HG03025 (cell line): Measurements from ENCODE around the gene IRX4.

Experiments
- ATAC-seq: cut with Tn5 transposase; IDR thresholded peaks from one replicate; pipeline ENCODE4 v1.9.1; 2021; ENCODE audit warnings: mild to moderate bottlenecking, moderate library complexity; ENCODE audit not compliant: unreplicated experiment, low FRiP score

IRX4 gene

DNA sequence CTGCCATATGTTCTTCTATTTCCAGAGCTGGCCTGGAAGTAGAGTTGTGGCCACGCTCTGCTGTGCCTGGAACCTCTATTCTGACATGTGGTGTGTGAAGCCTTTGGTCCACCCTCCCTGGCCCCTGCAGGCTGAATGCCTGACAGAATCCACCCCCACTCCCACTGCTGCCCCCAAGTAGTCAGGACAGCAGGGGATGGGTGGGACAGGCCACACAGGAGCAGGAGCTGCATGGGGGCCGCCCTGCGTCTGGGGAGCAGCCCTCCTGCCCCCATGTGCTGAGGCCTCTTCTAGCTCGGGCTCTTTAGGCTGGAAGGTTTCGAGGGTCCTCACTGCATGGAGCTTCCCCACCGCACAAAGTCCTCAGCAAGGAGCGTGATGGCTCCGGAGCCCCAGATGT is 32.6 kb upstream of the IRX4 start:
- no peak for ATAC-seq

DNA sequence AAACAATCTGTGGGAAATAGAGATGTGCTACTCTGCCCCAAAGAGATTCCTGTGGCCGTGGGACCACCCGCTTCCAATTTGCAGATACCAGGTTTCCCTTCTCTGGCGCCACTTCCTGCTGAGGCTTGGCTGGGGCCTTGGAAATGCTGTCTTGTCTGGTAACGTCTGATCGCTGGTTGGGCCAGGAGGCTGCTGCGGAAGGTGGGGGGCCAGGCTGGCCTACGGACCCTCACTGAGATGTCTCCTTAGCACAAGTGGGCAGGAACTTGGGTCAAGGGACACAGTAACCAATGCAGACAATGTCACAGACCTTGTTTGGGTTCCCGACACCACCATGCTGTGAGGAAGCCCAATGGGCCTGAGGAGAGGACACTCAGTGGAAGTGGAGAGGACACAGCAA is 31.7 kb upstream of the IRX4 start:
- ATAC-seq: no peak

DNA sequence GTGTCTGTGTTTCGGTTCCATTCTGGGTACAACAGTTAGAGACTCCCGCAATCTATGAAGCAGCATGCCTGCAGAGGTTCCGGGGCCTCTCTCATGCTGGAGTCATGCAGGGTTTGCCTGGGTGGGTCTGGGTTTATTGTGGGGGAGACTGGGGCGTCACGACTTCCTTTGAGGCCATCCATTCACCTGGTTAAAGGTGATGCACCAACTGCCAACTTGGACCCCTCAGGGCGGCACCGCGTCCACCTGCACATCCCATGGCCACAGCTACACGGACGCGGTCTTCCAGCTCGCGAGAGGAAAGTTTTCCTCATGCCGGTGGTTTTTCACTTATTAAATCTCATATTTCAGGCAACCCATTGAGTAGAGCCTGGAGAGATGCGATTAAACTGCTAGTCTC is 30.9 kb upstream of the IRX4 start:
- no peak for ATAC-seq

DNA sequence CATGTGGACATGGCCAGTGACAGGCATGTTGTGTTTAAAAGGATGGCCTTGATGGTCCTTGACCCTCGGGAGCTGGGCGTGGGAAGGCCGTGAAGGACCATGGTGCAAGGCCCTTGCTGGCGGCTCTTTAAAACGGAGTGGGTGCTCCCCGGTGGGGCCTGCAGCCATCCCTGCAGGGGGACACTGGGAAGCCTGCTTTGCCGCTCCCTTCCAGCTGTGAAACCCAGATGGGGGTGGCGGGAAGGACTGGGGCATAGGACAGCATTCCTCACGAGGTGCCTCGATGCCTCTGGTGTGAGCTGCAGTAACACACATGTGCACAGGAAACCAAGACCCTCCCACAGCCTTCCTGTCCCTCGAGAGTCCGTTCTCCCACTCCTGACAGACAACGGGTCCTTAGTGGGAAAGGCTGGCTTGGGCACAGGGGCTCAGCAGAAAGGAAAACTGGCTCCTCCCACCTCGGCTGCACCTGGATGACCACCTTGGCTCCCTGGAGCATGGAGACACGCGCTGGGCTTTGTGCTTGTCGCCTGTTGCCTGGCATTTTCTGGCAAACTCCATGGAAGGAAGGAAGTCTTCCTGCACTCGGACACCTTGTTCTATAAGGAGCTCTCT is 30.3 kb upstream of the IRX4 start:
- ATAC-seq: no peak

DNA sequence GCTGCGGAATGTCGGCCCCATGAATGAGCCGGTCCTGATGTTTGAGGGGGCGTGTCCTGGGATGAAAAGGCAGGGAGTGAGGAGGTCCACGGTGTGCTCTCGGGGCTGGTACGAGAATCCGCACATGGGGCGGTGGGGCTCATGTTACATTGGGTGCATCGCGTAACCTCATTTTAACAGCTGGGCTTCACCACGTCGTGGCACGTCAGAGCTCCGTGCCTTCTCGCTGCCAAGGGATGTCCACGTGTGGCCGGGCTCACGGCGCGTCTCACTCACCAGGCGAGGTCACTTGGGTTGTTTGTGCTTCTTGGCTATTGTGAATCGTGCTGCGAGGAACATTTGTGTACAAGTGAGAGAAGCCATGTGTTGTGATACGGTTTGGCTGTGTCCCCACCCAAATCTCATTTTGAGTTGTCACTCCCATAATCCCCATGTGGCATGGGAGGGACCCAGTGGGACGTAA is 29.1 kb upstream of the IRX4 start:
- ATAC-seq: no peak

DNA sequence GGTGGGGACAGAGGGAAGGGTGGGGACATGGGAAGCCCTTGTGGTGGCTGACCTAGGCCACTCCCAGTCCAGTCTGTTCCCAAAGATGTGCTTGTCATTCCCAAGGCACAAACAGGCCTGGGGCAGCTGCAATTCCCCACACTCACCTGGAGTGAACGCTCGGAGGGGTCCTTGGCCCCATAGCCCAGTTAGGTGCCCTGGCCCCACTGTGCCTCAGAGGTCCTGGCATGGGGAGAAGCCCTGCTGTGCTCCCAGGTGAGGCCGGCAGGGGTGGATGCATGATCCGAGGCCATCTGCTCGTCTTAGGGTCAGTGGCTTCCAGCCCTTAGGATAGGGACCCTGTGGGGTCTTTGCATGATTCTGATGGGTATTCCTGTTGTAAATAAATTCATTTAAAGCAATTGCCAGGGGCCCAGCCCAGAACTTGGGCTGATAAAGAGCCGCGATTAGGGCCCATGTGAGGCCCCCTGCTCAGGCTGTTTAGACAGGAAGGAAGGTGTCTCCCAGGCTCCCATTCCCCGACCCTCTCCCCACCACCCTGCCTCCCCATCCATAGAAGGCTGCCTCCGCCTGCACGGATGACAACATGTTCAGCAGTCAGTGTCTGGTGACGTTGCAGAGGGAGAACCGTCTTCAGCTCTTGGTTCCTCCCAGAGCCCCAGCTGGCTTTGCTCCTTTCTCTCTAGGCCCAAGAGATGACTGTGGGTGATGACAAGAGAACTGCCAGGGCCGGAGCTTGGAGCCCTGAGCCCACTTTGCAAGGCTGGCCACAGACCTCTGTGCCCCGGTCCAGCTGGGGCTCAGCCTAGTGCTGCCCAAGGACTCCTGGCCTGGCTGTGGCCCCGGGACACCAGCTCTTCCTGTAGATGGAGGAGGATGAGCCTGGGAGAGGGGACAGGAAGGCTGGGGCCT is 28.4 kb upstream of the IRX4 start:
- ATAC-seq: no peak

DNA sequence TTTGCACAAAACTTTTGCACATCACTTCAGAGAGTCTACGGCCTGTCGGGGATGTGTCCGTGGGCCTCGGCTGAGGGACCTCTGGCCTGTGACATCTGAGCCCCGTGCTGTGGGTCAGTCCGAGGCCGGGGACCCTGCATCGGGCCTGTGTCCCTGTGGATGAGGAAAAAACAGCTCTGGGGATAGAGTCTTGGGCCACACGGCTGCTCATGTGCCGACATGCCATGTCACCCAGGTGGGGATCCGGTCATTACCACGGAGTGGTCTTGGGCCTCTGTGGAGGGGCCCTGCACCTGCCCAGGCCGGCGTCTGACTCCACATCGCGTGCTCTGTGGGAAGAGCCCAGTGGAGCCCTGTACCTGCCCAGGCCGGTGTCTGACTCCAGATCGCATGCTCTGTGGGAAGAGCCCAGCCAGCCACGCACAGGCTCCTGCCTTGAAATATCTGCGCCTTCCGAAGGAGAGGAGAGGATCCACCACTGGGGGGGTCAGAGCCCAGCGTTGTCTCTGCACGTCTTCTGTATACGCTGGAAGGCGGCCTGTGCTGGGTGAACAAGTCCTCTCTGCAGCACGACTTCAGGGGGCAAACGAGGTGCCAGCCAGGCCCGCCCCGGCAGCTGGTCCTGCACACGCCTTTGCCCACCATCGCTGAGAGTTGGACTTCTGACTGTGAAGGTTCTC is 27.5 kb upstream of the IRX4 start:
- no peak for ATAC-seq

DNA sequence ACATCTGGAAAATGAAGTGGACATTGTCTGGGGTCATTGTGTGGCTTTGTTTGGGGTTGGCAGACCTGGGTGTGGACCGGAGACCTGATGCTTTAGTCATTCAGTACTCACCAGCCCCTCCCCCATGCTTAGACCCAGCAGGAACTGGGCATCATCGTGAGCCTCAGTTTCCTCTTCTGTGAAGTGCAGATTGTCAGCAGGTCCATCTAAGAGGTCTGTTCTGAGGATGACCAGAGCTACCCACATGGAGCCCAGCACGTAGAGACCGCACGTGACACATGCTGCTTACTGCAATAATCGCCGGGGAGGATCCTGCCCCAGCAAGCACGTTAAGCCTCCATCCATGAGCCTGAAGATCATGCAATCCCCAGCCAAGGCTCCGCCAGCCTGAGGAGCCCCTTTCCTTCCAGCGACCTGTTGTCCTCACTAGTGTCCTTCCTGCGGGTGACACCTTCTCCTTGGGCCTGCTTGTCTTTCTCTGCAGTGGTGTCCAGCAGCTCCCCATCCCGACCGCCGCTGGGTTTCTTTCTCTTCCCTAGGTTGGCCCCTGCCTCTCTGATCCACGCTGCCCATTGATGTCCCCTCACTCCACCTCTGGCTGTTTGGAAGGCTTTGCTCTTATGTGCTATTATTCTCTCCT is 26.7 kb upstream of the IRX4 start:
- ATAC-seq: no peak

DNA sequence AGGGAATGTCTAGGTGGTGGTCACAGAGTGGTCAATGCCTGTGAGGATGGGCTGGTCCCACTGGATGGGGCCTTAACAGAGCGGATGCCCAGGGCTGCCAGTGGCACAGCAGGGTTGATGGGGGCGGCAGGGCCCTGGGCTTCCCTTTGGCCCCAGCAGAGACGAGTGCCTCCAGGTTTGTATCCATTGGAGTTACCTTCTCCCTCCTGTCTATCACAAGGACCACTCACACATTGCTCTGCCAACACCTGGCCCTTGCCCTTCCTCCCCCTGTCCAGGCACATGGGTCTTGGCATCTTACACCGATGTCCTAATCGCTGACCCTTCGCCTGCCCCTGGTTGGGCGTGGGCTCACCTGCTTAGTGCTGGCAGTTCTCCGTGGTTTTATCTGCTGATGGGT is 26.2 kb upstream of the IRX4 start:
- no peak for ATAC-seq

DNA sequence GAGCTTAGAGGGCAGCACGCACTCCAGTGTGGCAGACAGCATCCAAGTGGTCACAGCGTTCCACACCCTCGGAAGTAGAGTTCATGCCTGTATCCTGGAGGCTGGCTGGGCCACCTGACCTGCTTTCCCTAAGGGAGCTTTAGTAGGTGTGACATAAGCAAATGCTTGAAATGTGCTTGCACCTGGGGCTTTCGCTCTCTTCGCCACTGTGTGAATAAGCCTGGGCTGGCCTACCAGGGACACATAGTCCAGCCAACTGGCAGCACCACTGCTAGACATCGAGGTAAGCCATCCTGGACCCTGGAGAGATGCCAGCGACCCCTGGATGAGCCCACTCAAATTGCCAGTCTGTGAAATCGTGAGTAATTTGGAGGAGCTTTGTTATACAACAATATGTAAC is 24.9 kb upstream of the IRX4 start:
- ATAC-seq: no peak

DNA sequence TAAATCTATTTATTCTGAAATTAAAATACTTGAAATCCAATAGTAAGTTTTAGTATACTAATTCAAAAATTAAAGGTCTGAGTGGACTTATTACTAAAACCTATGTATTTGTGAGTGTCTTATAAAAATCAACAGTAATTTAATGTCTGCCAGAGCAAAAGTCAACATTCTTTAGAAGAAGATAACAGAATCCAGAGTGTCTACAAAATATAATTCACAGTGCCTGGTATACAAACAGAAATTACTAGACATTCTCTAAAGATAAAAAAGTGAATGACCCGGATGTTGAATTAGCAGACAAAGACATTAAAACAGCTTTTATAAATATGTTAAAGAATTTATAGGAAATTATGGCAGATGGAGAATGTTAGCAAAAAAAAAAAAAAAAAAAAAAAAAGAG is 22.4 kb upstream of the IRX4 start:
- no peak for ATAC-seq

DNA sequence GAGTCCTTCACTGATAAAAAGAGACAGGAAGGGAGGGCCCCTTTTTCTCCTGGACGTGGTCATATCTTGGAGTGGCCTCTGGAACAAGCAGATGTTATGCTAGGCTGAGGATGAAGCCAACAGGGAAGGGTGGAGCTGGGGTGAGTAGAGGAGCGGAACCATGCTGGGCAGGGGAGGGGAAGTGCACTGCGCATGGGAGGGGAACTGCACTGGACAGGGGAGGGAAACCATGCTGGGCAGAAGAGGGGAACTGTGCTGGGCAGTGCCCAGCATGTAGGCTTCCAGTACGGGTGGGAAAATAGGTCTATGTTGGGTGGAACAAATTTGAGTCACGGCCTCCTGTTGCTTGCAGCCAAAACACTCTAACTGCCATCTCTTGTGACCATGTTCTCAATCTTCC is 19.3 kb upstream of the IRX4 start:
- no peak for ATAC-seq

DNA sequence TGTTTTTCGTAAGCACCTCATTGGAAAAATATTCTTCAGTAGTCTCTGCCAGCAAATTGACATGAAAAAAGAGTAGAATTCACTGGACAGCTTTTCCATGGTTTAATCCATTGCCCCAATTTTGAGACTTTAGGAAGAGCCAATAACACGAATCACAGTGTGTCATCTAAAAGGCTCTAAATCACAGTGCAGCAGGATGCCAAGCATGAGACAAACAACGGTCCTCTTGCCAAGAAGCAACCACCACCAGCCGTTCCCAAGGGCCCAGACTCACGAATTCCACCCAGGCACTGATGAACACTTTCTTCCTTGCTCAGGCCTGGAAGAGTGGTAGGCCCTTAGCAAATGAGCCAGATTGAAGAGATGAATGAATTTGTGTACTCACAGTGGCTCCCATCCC is 18.3 kb upstream of the IRX4 start:
- ATAC-seq: no peak

DNA sequence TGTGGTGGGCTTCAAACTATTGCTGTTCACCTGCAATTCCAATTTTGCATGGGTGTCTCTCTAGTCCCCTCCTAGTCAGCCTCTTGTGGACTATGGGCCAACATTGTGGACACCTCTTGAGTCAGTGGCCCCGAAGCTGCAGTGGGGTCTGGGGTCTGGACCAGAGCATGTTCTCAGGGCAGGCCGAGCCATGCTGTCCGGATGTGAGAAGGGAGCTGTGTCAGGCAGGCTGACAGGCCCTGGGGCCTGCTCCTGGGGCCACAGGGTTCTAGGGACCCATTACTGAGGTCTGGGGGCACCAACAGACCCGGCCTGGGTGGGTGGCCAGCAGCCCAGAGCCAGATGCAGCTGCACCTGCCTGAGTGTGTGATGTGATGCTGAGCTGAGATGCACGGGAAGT is 16.5 kb upstream of the IRX4 start:
- no peak for ATAC-seq

DNA sequence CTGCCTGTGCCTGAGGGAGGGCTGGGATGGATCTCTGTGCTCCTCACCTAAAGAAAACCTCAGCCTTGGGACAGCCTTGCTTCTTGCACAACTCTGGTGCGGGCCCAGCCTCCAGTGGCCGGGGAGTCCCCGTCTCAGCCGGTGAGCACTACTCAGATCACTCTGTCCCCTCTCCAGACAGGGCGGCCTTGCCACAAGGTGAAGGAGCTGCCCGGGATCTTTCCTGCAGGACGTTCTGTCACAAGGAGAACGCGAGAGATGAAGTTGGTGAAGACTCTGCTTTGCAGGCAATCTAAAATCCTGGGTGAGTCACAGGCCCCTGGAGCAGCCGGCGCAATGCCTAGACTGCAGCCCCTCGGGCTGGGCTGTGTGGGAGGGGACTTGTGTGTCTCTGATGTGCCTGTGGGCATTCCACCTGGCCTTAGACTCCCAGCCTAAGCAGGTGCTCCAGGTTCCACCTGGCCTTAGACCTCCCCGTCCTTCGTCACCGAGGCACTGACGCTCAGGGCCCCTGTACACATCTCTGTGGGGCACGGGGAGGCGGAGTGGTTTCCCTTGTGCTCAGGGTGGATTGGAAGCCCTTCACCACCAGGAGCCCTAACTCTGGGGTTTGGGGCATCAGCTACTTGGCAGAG is 15.2 kb upstream of the IRX4 start:
- ATAC-seq: no peak

DNA sequence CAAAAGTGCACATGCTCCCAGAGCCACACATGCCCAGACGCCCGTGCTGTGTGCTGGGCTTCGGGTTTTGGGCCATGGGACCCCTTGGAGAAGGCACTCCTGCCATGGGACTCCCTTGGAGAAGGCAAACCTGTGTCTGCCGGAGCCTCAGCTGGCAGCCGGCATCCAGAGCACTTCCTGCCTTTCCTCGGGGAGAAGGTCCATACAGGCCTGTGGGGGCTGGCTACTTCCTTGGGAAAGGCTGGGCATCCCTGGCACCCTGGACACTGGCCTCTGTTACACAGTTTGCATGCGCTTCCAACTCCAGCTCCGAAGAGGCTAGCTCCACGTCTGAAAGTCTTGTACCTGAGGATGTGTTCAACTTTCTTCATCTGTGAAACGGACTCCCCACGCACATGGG is 14.7 kb upstream of the IRX4 start:
- ATAC-seq: no peak

DNA sequence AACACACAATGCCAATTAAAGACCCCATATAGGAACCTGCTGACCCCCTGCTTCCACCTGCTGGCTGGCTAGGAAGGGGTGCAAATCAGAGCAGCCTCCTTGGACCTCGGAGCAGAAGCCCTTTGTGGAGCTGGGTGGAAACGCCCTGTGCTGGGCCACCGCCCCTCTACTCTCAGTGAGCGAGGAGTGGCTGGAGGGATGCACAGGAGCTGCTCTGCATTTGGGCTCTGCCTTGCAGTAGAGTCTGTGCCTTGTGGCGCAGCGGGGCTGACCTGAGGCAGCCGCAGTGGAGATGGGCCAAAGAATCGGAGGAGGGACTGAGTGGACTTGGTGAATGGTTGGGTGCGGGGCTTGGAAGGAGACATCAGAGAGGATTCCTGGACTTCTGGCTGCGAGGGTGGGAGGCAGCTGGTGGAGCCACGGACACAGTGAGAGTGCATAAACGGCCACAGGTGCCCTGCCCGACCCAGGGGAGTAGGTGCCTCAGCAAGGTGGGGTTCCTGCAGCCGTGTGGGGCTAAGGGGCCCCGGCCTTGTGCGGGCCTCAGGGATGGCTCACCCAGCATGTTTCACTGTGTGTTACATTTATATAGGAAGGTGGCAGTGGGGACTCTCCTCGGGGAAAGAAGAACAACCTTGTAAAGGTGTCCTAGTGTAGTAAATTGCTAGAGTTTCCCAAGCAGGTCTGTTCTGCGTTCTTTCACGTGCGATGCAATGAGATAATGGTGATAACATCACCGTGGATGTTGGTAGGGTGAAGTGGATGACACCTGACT is 14.1 kb upstream of the IRX4 start:
- no peak for ATAC-seq

DNA sequence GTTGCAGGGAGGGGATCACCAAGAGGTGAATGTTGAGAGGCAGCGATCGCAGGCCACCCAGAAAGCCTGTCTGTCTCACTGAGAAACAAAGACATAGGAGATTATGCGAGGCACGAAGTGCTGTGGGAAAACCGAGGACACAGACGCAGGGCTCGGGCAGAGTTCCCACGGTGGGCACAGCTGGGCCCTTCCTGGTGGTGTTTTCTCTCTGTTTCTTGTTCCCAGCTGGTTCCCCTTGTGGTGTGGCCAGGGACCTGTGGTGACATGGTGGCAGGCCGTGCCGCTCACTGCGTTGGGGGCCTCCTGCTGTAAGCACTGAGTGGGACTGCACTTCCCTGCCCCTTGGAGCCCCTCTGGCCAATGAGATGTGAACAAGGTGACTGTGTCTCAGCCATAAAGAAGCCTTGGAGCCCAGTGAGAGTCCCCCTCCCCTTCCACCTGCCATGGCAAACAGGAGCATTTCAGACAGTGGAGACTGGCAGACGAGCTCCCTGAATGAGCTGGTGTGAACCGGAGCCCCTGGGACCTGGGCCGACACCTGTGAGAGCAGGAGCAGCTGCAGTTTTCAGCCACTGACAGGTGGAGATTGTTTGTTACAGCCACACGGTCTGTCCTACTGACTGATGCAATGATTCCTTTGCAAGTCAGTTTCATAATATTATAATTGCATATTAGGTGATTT is 13.2 kb upstream of the IRX4 start:
- ATAC-seq: no peak

DNA sequence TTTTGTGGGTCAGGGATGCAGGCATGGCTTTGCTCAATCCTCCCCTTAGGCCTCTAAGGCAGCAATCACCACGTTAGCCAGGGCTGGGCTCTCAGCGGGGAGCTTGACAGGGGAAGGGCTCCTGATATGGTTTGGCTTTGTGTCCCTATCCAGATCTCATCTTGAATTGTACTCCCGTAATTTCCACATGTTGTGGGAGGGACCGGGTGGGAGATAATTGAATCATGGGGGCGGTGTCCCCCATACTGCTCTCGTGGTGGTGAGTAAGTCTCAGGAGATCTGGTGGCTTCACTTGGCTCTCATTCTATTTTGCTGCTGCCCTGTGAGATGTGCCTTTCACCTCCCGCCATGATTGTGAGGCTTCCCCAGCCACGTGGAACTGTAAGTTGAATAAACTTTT is 11.5 kb upstream of the IRX4 start:
- ATAC-seq: no peak
